T-helper 2 cell treated with Interferon-gamma antibody and Interleukin-4, amounts not matched to agents 100 ng/mL and 5 ng/mL, for 36 hours (primary cell): Measurements from ENCODE around the gene MED12L. TPM values are rescaled to one million over a fixed set of nuclear protein-coding genes. Genes with fewer than 3 reads are reported as not detected.
"Not testable (repeated sequence)": the region's sequence is repeated elsewhere in the genome, so short reads cannot be mapped to it uniquely, and the experiment has no call there.

Source experiments
- intact Hi-C: fragments of 100-400 bp; cut with micrococcal nuclease; formaldehyde crosslinking; loops from one replicate; pipeline ENCODE4 v1.15.1; 2023
- total RNA-seq: library from RNA; stranded (reverse); gene quantifications from 2 replicates; pipeline ENCODE4 v1.2.3, GENCODE V29; 2022

Gene MED12L, protein sequence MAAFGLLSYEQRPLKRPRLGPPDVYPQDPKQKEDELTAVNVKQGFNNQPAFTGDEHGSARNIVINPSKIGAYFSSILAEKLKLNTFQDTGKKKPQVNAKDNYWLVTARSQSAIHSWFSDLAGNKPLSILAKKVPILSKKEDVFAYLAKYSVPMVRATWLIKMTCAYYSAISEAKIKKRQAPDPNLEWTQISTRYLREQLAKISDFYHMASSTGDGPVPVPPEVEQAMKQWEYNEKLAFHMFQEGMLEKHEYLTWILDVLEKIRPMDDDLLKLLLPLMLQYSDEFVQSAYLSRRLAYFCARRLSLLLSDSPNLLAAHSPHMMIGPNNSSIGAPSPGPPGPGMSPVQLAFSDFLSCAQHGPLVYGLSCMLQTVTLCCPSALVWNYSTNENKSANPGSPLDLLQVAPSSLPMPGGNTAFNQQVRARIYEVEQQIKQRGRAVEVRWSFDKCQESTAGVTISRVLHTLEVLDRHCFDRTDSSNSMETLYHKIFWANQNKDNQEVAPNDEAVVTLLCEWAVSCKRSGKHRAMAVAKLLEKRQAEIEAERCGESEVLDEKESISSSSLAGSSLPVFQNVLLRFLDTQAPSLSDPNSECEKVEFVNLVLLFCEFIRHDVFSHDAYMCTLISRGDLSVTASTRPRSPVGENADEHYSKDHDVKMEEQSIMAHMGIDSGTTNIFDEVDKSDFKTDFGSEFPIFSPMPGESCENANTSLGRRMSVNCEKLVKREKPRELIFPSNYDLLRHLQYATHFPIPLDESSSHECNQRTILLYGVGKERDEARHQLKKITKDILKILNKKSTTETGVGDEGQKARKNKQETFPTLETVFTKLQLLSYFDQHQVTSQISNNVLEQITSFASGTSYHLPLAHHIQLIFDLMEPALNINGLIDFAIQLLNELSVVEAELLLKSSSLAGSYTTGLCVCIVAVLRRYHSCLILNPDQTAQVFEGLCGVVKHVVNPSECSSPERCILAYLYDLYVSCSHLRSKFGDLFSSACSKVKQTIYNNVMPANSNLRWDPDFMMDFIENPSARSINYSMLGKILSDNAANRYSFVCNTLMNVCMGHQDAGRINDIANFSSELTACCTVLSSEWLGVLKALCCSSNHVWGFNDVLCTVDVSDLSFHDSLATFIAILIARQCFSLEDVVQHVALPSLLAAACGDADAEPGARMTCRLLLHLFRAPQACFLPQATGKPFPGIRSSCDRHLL (N-terminal part only)
- 1.6 and 1.8 TPM in 2 replicates for total RNA-seq

DNA sequence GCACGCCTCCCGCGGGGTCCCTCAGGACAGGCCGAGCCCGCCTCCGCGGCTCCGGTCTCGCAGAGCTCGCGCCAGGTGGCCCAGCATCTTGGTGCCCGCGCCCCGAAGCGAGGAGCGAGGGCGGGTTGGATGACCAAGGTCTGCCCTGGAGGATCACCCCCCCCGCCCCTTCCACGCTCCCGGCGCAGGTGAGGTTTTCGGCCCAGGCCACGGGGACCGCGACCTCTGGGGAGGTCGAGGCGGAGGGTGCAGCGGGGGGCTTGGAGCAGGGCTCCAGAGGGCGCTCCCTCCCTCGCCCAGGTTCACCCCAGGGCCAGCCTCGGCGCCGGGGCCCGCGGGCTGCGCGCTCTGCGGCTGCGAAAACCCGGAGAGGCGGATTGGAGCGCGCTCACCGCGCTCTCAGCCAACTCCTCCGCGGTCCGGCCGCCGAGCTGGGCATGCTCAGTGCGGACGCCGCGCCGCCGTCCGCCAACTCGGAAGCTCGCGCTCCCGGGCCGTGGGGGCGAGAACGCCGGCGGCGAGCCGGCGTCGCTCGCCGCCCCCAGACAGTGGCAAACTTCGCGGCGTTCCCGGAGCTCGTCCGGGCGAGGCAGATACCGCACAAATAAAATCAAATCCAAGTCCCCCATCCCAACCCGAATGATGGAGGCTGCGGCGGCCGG is at the start of gene MED12L:
Gene MED12L, plus strand, starts transcription at position 438 of the 662 bp plus-strand sequence. CDS start 1,263 bp downstream, outside the sequence.
- intact Hi-C loops = loop anchor here (5.0 to 10.0 kb wide), 4 partner anchors 197 to 538 kb away; partner anchors contain the start of genes EIF2A, SELENOT, SERP1 and SIAH2

DNA sequence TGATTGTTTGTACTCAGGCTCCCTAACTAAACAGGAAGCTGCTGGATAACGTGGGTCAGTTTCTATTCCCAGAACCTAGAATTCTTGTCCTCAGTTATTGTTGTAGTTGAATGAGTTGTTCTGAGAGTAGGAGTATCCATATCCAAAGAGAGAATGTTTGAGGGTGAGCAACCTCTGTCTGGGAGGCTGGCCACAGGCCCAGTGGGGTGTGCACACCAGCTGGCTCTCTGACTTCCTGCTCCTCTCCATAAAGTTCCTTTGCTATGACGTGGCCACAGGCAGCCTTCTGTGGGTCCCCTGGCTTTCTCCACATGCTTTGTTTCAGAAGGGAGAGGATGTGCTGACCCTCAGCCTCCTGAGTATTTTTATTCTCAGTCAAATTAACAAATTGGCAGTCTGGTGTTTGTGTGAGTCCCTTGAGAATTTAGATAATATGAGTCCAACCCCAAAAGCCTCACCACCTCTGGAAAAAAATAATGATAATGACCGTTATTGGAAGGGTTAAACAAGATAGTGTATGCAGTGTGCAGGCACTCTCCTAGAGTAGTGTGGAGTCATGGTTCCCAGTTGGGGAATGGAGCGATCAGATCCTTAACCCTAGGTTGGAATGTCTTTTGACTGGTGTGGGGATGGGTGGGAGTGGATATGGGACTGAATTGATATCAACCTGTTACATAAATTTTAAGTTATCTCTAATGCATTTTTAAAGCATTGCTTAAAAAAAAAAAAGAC is 47.6 kb upstream of the MED12L start:
- intact Hi-C loops = no loop called here

DNA sequence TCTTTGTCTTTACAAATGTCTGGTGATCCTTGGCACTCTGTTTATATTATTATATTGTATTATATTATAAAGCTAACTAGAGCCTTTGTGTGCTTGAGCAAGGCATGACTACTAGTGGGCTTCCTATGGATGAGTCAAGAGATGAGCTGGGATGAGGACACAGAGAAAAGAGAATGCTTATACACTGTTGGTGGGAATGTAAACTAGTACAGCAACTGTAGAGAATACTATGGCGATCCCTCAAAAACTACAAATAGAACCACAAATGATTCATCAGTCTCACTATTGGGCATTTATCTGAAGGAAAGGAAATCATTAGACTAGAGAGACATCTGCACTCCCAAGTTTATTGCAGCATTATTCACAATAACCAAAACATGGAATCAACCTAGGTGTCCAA is 40.8 kb upstream of the MED12L start:
- intact Hi-C loops = no loop called here

DNA sequence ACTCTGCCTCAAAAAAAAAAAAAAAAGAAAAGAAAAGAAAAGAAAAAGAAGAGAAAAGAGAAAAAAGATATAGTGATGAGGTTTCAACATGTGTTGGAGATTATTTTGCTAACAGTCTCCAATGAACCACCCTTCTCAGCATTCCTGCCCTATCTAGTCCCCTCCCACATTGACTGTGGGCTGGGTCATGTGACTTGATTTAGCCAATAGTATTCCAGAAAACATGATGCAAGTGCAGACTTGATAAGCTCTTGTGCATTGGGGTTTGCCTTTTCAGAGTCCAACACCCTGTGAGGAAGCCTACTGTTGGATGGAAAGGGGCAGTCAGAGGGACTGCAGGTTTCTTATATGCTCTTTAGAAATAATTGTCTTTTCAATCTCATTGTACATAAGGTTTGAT is 37.8 kb upstream of the MED12L start:
- intact Hi-C loops = no loop called here

DNA sequence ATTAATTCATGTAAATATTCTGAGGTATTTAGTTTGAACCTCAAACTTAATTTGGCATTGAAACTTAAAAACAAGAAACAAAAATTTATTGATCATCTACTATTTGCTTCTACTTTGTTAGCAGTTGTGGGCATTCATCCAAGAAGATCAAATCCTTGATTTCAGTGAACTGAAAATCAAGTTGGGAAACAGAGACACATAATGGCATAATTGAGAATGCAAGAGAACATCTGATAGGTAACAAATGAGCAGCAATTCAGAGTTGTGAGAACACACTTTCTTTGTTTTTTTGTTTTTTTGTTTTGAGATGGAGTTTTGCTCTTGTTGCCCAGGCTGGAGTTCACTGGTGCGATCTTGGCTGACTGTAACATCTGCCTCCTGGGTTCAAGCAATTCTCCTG is 33.9 kb upstream of the MED12L start:
- intact Hi-C loops = no loop called here

- intact Hi-C loops = no loop called here
These were observed 33.1 kb upstream of the MED12L start for GRCh38 chr3:151052346-151052745.

DNA sequence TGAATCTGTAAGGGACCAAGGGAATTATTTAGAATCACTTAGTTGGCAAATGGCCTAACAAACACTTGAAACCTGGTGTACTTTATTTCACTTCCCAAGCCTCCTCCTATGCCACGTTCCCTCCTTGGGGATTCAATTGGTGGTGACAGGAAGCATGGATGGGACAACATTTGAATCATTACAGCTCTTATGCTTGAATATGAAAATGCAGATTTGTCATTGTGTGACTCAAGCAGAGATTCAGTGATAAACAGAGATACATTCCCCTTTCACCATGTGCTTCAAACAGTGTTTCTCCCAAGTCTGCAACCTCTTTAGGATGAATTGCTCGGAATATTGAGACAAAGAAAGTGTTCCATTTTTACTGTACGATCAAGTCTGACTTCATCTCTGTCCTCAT is 32.7 kb upstream of the MED12L start:
- intact Hi-C loops = no loop called here

- intact Hi-C loops = no loop called here
These were observed 26.7 kb upstream of the MED12L start for GRCh38 chr3:151058740-151059139.

DNA sequence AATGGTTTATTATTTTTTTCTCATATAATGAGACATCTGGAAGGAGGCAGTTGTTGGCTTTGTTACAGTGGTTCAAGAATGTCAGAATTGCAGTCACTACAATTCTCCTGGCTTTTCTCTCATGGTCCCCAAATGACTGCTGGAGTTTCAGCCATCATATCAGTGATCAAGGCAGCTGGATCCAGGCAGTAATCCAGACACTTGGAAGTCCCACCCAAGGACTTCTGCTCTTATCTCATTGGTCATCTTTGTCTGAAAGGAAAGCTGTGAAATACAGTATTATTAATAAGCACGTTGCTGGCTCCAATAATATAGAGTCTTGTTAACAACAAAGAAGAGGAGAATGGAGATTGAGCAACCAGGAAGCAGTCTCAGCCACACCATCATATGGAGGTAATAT is 22.9 kb upstream of the MED12L start:
- intact Hi-C loops = no loop called here

DNA sequence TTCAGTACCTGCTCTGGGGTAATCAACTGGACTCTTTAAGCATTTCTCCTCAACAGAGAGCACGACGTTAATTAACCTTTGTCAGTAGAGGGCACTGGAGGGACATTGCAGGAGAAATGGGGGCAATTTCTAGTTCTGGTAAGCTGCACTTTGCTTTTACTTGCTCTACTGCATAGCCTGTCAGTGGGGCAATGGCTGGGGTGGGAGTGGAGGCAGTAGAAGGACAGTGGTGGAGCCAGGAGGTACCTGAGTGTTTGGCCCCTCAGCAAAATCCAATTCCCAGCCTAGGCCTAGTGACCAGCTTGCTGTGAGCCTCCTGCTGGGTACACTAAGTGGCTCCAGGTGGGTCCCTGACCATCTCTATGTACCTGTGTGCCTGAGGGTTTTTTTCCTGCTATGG is 18.3 kb upstream of the MED12L start:
- intact Hi-C loops = loop anchor here (5.0 kb wide), 1 partner anchor 80 kb away; no protein-coding TSS in a partner anchor

GRCh38 chr3:151072842-151073241 is 12.6 kb upstream of the MED12L start:
- intact Hi-C loops = not testable (repeated sequence)

- intact Hi-C loops = no loop called here
These were observed 11.2 kb upstream of the MED12L start for GRCh38 chr3:151074256-151074655.

DNA sequence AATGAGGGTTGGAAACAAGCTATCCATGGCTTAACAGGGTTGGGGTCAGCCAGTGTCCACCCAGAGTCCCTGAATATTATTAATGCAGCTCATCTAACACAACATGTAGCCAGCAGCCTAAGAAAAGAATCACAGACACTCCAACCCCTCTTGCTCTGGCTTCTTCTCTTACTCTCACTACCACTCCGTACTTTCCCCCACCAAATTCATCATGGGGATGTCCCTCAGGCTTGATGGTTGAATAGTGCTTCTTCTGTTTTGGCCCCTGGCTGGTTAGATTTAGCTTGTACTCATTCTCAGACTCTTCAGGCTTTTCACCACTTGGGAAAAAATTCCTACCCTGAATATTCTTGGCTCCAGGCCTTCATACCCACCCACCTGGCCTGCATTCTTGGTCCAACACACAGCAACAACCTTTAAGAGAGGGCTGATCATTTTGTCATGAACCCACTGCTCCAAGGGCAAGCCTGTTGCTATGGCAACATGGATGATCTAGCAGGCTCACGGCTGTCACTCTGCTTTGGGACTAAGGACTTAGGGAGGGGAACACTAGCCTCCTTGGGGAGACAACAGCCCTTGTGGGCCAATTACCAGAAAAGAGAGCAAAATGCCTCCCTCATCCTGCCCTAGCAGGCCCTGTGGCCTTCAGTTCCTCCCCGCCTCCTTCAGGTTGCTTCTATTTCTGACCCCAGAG is 9.4 kb upstream of the MED12L start:
- intact Hi-C loops = no loop called here

GRCh38 chr3:151076626-151077025 is 8.8 kb upstream of the MED12L start:
- intact Hi-C loops = no loop called here

DNA sequence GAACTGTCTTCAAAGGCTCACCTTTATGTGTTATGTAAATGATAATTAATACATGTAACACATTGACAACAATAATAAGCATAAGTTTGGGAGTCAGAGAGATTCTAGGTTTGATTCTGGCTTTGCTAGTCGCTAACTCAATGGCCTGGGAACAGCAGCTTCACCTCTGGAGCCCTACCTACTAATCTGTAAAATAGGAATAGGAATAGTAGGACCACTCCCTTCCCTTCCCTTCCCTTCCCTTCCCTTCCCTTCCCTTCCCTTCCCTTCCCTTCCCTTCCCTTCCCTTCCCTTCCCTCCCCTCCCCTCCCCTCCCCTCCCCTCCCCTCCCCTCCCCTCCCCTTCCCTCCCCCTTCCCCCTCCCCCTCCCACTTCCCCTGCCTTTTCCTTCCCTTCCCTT is 4.4 kb upstream of the MED12L start:
- intact Hi-C loops = loop anchor here (10.0 kb wide), 2 partner anchors 316 to 476 kb away; partner anchors contain the start of genes SELENOT and SIAH2

DNA sequence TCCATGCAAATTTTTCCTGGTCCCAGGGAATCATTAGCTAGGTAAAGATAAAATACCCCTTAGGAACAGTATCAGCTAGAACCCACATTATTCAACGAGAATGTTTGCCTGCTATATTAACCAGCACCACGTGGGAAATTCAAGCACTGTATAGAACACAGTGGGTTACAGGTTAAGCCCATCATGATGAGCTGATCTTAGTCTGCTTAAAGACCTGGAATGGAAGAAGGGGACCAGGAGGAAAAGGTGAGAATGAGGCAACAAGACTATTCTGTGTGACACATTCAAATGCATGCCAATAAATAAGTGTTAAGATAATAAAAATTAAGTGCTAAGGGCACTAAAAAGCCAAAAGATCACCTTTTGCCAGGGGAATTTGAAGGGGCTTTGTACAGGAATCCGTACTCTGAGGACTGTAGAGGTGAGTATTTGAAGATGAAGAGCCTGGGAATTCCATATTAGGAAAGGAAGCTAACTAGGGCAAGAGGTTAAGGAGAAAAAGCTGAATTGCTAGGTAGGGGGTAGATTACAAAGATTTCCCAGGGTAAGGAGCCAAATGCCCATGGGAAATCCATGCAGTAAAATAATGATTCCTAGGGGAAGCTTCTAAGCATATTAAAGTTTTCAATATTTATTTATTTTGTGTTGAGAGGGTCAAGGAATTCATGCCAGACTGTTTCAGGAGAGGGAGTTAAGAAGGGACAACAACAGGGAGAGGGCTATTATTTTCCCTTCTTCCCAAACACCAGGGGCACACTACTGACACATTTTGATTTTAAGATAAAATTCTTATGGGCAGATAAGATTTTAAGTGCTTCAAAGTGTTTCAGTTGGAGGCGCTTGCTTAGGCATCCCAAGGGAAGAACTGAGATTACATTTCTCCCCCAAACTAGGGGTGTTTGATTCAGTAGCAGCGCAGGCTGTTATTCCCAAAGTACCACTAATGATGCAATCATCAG is 2.3 kb upstream of the MED12L start:
- intact Hi-C loops = loop anchor here (10.0 kb wide), 2 partner anchors 318 to 478 kb away; partner anchors contain the start of genes SELENOT and SIAH2

DNA sequence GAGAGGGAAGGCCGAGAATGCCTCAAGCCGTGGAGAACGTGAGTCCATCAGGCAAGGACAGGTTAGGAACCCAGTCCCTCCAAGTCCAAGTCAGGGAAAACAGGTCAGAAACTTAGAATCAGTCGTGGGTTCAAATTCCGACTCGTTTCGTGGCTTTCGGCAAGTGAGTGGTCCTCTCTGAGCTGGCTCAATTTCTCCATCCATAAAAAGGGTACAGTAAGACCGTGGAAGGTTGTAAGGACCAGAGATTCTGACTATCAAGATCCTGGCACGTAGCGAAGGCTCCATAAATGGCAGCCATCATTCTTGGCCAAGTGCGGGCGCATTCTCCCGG is 604 bp upstream of the MED12L start:
- intact Hi-C loops = loop anchor here (5.0 to 10.0 kb wide), 4 partner anchors 197 to 538 kb away; partner anchors contain the start of genes EIF2A, SELENOT, SERP1 and SIAH2

- intact Hi-C loops = loop anchor here (1.0 to 10.0 kb wide), 8 partner anchors 49 to 539 kb away; partner anchors contain the start of genes EIF2A, SELENOT, SERP1 and SIAH2
These were observed 522 bp downstream of the MED12L start for GRCh38 chr3:151085889-151086483.
